Esophagus squamous epithelium (tissue), 5 donors: ENCODE measurements around the gene ABHD6. TPM values are rescaled to one million over a fixed set of nuclear protein-coding genes. Genes with fewer than 3 reads are reported as not detected.
"Not testable (repeated sequence)": the region's sequence is repeated elsewhere in the genome, so short reads cannot be mapped to it uniquely, and the experiment has no call there.

Experiments
- DNase-seq: peaks from one replicate; lab custom pipeline; 2025; lab: John Stamatoyannopoulos, UW
- H3K27ac ChIP-seq, 4 donors: fragments of 200-600 bp; sonication (generic); one replicate each; pipeline ENCODE4 v1.5.1; 2016 to 2019; ENCODE audit warnings: mild to moderate bottlenecking in 1 of 4
- H3K27me3 ChIP-seq, 4 donors: fragments of 200-600 bp; sonication (generic); 1 replicate in 3 of 4; 2 replicates in 1 of 4; pipeline versions ENCODE4 v1.5.1 to v1.6.0; 2017 to 2021; ENCODE audit warnings: antibody characterized with exemption in 1 of 4
- H3K36me3 ChIP-seq, 3 donors: fragments of 200-600 bp; sonication (generic); one replicate each; pipeline ENCODE4 v1.5.1; 2016 to 2019
- H3K4me1 ChIP-seq, 3 donors: fragments of 200-600 bp; sonication (generic); one replicate each; pipeline ENCODE4 v1.5.1; 2017 to 2019
- H3K4me3 ChIP-seq, 4 donors: fragments of 200-600 bp; sonication (generic); 1 replicate in 3 of 4; 2 replicates in 1 of 4; pipeline ENCODE4 v1.5.1; 2016 to 2019; ENCODE audit warnings: mild to moderate bottlenecking in 2 of 4, moderate library complexity in 1 of 4
- H3K9me3 ChIP-seq, 3 donors: fragments of 200-600 bp; sonication (generic); one replicate each; pipeline ENCODE4 v1.5.1; 2016 to 2019
- CTCF ChIP-seq, 6 experiments: fragments of 450-650 bp in 4 of 6; fragments of 200-600 bp in 2 of 6; sonication (generic) in 2 of 6; IDR thresholded peaks; one replicate each; pipeline ENCODE4 v1.5.1; 2016 to 2019; ENCODE audit warnings: antibody characterized with exemption in 6 of 6, mild to moderate bottlenecking in 4 of 6, moderate library complexity in 4 of 6
- POLR2A ChIP-seq, 4 donors: fragments of 450-650 bp; IDR thresholded peaks; one replicate each; pipeline ENCODE4 v1.6.1; 2017; ENCODE audit warnings: antibody characterized with exemption in 4 of 4, mild to moderate bottlenecking in 4 of 4, moderate library complexity in 3 of 4
- WGBS, 2 donors: methylation state at CpG; one replicate each; pipeline ENCODE4 v1.1.5; 2018; 5-methylcytosine and 5-hydroxymethylcytosine counted together
- intact Hi-C: fragments of 100-400 bp; cut with DNase I; formaldehyde crosslinking; loops from one replicate; pipeline ENCODE4 v1.15.0; 2022
- total RNA-seq, 4 donors: library from RNA; depleted of rRNA; stranded (reverse); fragments of >200 nt; gene quantifications; one replicate each; pipeline ENCODE4 v1.1.0, GENCODE V29; 2016
- donor health status: DM: yes; HTN: yes; CAD: no.

Gene ABHD6
- total RNA-seq, 4 donors from 2014 or later: 5.8 to 16.5 (median 8.9) TPM

- DNase-seq: no peak
- intact Hi-C loops: no loop called here
- TF ChIP-seq POLR2A (IDR thresholded peaks at IDR 0.05) (no peak), CTCF (IDR thresholded peaks at IDR 0.05) (no peak)
- H3K27ac ChIP-seq: no peak overlapping the region
- peaks cover 0 to 8% (median 4%) of the 10 kb centered on the region in 3 donors for H3K4me1 ChIP-seq
- WGBS, 2 donors: 52 to 58% methylated on average over 3 of the region's 3 CpGs
- H3K27me3 ChIP-seq: no peaks in the 10 kb centered on the region
- peaks cover 0 to 60% (median 0%) of the 10 kb centered on the region in 3 donors for H3K36me3 ChIP-seq
- H3K4me3 ChIP-seq: no peak overlapping the region
- no peaks in the 10 kb centered on the region for H3K9me3 ChIP-seq
These were observed 36.5 kb downstream of the ABHD6 start for GRCh38 chr3:58274027-58274614.

GRCh38 chr3:58281069-58281468 lies 43.5 kb downstream of the ABHD6 start:
- 81 to 100% methylated on average over 1 to 3 of the region's 7 CpGs for WGBS, 2 donors
- Histone ChIP-seq H3K27me3 (no peaks in the 10 kb centered on the region), H3K4me1 (no peaks in the 10 kb centered on the region), H3K36me3 (peaks cover 5 to 73% (median 7%) of the 10 kb centered on the region in 3 donors), H3K4me3 (no peak overlapping the region), H3K27ac (no peak overlapping the region), H3K9me3 (no peaks in the 10 kb centered on the region)
- intact Hi-C loops: no loop called here
- TF ChIP-seq POLR2A (IDR thresholded peaks at IDR 0.05) (no peak), CTCF (IDR thresholded peaks at IDR 0.05) (no peak)
- no peak for DNase-seq

DNA sequence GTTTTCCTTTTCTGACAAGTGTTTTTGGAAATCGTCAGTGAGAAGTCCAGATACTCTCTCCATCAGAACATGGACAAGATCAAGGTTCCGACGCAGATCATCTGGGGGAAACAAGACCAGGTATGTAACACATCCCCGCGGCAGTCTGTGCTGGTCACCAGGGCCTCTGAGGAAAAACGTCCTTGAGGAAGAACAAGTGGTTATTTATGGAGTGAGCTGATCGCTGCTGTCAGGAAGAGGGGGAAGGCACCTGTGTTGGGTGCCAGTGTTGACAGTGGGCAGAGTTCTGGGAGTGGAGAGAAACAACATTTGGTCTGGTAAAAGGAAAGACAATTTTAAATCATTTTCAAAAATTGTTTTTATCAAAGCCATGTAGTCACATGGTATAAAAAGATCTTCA lies 47.7 kb downstream of the ABHD6 start:
- TF ChIP-seq POLR2A (IDR thresholded peaks at IDR 0.05) (no peak), CTCF (IDR thresholded peaks at IDR 0.05) (no peak)
- Histone ChIP-seq H3K9me3 (no peaks in the 10 kb centered on the region), H3K4me1 (no peaks in the 10 kb centered on the region), H3K27ac (no peak overlapping the region), H3K27me3 (no peaks in the 10 kb centered on the region), H3K36me3 (peaks cover 5 to 84% (median 7%) of the 10 kb centered on the region in 3 donors), H3K4me3 (no peak overlapping the region)
- intact Hi-C loops: no loop called here
- 67 to 86% methylated on average over 5 to 7 of the region's 7 CpGs for whole genome bisulfite sequencing, 2 donors
- no peak for DNase-seq

- WGBS, 2 donors: 88 to 92% methylated on average over 6 of the region's 6 CpGs
- TF ChIP-seq CTCF (IDR thresholded peaks at IDR 0.05) (no peak), POLR2A (IDR thresholded peaks at IDR 0.05) (no peak)
- Histone ChIP-seq H3K27ac (no peak overlapping the region), H3K4me1 (no peaks in the 10 kb centered on the region), H3K4me3 (no peak overlapping the region), H3K9me3 (no peaks in the 10 kb centered on the region), H3K36me3 (peaks cover 5 to 64% (median 7%) of the 10 kb centered on the region in 3 donors), H3K27me3 (no peaks in the 10 kb centered on the region)
- intact Hi-C loops: no loop called here
- DNase-seq: no peak
These were observed 49.8 kb downstream of the ABHD6 start for GRCh38 chr3:58287354-58287753.

GRCh38 chr3:58288011-58288728 lies 50.6 kb downstream of the ABHD6 start:
- no peaks in the 10 kb centered on the region for H3K27me3 ChIP-seq
- H3K9me3 ChIP-seq: no peaks in the 10 kb centered on the region
- intact Hi-C loops: no loop called here
- H3K4me1 ChIP-seq: no peaks in the 10 kb centered on the region
- no peak overlapping the region for H3K27ac ChIP-seq
- peaks cover 5 to 56% (median 7%) of the 10 kb centered on the region in 3 donors for H3K36me3 ChIP-seq
- TF ChIP-seq POLR2A (IDR thresholded peaks at IDR 0.05): no peak
- no peak for TF ChIP-seq CTCF (IDR thresholded peaks at IDR 0.05)
- no peak overlapping the region for H3K4me3 ChIP-seq
- DNase-seq: no peak
- 78 to 85% methylated on average over 4 of the region's 4 CpGs for WGBS, 2 donors

GRCh38 chr3:58288964-58289613 lies 51.5 kb downstream of the ABHD6 start:
- H3K9me3 ChIP-seq, H3K4me3 ChIP-seq, intact Hi-C loops, H3K4me1 ChIP-seq, H3K27ac ChIP-seq, H3K27me3 ChIP-seq, DNase-seq: not testable (repeated sequence)
- peaks cover 5 to 56% (median 7%) of the 10 kb centered on the region in 3 donors for H3K36me3 ChIP-seq
- 72 to 83% methylated on average over 2 of the region's 4 CpGs for WGBS, 2 donors

- WGBS, 2 donors: no CpG with 5 or more reads among the region's 33 CpGs
- H3K9me3 ChIP-seq, H3K27ac ChIP-seq, H3K27me3 ChIP-seq, intact Hi-C loops, DNase-seq, H3K4me3 ChIP-seq, H3K4me1 ChIP-seq: not testable (repeated sequence)
- H3K36me3 ChIP-seq: peaks cover 0 to 46% (median under 1%) of the 10 kb centered on the region in 3 donors
These were observed 52.9 kb downstream of the ABHD6 start for GRCh38 chr3:58290446-58290845.
